Amniotic epithelial cell (primary cell): ENCODE measurements around the gene PPIAL4G.
"Not testable (repeated sequence)": the region's sequence is repeated elsewhere in the genome, so short reads cannot be mapped to it uniquely, and the experiment has no call there.

ENCODE experiments used
- DNase-seq: peaks from one replicate; pipeline ENCODE4 v3.0.0-alpha.2; 2010; ENCODE audit warnings: low read depth

PPIAL4G gene

GRCh38 chr1:148483029-148483428, at the start of gene PPIAL4G:
Gene PPIAL4G (minus strand): TSS chr1:148483302. CDS start chr1:148483252, 50 bp downstream.
- not testable (repeated sequence) for DNase-seq

GRCh38 chr1:148532158-148532557, 49.1 kb upstream of the PPIAL4G start:
- not testable (repeated sequence) for DNase-seq

- DNase-seq = peak; percentile 52
Observed at GRCh38 chr1:148529101-148529567, 46.0 kb upstream of the PPIAL4G start.

- DNase-seq = not testable (repeated sequence)
Observed at GRCh38 chr1:148528591-148528990, 45.5 kb upstream of the PPIAL4G start.

GRCh38 chr1:148526587-148526986, 43.5 kb upstream of the PPIAL4G start:
- DNase-seq = not testable (repeated sequence)

- not testable (repeated sequence) for DNase-seq
Observed at GRCh38 chr1:148523205-148524144, 40.4 kb upstream of the PPIAL4G start.

GRCh38 chr1:148522561-148523204, 39.6 kb upstream of the PPIAL4G start:
- peak; percentile 99 for DNase-seq

- DNase-seq = peak; percentile 88
Observed at GRCh38 chr1:148522072-148522471, 39.0 kb upstream of the PPIAL4G start.

GRCh38 chr1:148514310-148514709, 31.2 kb upstream of the PPIAL4G start:
- DNase-seq = not testable (repeated sequence)

- DNase-seq = peak; percentile 41
Observed at GRCh38 chr1:148512571-148513184, 29.6 kb upstream of the PPIAL4G start.

- DNase-seq = not testable (repeated sequence)
Observed at GRCh38 chr1:148493933-148494332, 10.8 kb upstream of the PPIAL4G start.

GRCh38 chr1:148481134-148481533, 2.0 kb downstream of the PPIAL4G start:
- DNase-seq = not testable (repeated sequence)

GRCh38 chr1:148459694-148460093, 23.4 kb downstream of the PPIAL4G start:
- DNase-seq = not testable (repeated sequence)

- not testable (repeated sequence) for DNase-seq
Observed at GRCh38 chr1:148458901-148459581, 24.1 kb downstream of the PPIAL4G start.

- not testable (repeated sequence) for DNase-seq
Observed at GRCh38 chr1:148458398-148458797, 24.7 kb downstream of the PPIAL4G start.

GRCh38 chr1:148452845-148453244, 30.3 kb downstream of the PPIAL4G start:
- DNase-seq = not testable (repeated sequence)

- not testable (repeated sequence) for DNase-seq
Observed at GRCh38 chr1:148439654-148440325, 43.3 kb downstream of the PPIAL4G start.

GRCh38 chr1:148435406-148435805, 47.7 kb downstream of the PPIAL4G start:
- no peak for DNase-seq

GRCh38 chr1:148434832-148435231, 48.3 kb downstream of the PPIAL4G start:
- no peak for DNase-seq

- not testable (repeated sequence) for DNase-seq
Observed at GRCh38 chr1:148432916-148433317, 50.2 kb downstream of the PPIAL4G start.
